Fibroblast of peridontal ligament (primary cell): ENCODE measurements around the gene UBL7.

Source experiments
- DNase-seq: peaks from one replicate; pipeline ENCODE4 v3.0.0-alpha.2; 2010; ENCODE audit errors: extremely low read depth

UBL7 gene

DNA sequence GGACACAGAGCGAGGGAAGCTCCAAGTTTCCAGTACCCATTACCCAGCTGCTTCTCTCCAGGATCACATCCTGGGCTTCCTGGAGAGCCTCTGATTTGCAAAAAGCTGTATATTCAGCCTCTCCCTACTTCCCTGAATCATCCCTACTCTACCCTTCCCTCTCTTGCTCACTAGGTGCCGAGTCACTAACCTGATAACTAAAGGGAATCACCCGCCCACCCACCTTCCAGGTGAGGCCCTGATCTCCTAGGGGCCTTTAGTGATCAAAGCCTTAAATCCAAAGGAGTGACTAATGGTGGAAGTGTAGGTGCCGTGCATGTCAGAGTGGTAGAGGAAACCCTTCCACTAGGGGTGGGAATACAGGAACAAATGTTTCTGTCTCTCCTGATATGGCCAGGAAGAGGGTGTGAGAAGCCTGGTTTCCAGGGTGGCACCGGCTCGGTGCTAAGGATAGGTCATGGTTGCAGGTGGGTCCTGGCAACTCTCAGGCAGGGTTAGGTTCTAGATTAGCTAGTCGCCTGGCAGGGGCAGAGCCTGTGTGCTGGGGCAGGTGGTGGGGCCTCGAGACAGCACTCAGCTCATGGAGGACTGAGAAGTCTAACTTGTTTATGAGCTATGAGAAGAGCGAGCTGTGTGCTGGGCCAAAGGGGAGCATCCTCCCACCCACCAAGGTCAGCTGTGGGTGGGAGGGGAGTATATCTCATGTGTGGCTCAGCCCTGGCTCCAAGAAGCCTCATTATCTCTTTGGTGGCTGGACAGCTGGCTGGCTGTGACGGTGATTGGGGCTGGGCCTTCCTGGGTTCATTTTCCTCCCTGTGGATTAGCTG lies 37.3 kb downstream of the UBL7 start:
- DNase-seq = no peak

DNA sequence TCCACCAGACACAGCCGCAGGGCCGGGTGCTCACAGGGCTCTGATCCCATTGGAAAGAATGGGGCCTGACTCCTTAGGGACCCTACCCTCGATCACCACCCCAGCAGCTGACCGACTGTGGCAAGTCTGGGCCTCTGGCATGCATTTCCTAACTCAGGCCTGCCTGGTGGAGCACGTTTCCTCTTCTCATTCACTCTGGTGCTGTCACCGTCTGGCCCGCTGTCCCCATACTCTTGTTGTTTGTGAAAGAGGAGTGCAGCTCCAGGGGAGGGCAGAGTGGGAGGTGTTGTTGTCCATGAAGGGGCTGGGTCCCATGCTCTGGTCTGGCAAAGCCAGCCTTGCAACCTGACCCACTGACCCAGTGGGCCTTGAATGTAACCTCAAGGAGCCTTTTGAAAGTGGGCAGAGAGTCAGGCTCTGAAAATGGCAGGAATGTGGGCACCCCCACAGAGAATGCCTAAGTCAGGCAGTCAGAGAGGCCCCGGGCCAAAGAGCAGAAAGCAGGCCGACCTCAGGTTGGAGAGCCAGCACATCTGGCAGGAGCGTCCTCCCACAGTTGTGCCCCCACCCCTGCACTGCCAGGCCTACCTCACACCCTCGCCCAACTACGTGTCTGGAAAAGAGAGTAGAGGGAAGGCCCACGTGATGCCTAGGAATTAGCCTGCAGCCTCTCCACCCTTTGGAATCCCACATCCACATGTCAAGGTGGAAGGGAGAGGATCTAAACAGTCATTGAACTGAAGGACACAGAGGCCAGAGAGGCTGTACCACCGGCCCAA lies 38.1 kb downstream of the UBL7 start:
- peak; percentile 71 for DNase-seq

DNA sequence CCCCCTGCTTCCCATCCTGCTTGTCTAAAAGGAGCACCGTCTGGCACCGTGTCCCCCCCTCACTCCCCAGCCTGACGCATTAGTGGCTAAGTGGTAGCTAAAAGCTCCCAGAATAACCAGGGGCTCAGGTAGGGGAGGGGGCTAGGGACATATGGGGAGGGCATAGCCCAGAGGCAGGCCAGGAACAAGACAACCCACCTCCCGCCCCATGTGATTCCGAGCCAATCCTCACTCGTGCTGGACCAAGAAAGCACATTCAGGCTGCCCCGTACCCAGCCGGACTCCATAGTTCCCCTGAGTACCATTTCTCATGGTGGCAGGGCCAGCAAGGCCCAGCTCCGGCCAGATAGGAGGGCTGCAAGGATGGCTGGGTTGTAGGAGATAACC lies 38.7 kb downstream of the UBL7 start:
- no peak for DNase-seq

DNA sequence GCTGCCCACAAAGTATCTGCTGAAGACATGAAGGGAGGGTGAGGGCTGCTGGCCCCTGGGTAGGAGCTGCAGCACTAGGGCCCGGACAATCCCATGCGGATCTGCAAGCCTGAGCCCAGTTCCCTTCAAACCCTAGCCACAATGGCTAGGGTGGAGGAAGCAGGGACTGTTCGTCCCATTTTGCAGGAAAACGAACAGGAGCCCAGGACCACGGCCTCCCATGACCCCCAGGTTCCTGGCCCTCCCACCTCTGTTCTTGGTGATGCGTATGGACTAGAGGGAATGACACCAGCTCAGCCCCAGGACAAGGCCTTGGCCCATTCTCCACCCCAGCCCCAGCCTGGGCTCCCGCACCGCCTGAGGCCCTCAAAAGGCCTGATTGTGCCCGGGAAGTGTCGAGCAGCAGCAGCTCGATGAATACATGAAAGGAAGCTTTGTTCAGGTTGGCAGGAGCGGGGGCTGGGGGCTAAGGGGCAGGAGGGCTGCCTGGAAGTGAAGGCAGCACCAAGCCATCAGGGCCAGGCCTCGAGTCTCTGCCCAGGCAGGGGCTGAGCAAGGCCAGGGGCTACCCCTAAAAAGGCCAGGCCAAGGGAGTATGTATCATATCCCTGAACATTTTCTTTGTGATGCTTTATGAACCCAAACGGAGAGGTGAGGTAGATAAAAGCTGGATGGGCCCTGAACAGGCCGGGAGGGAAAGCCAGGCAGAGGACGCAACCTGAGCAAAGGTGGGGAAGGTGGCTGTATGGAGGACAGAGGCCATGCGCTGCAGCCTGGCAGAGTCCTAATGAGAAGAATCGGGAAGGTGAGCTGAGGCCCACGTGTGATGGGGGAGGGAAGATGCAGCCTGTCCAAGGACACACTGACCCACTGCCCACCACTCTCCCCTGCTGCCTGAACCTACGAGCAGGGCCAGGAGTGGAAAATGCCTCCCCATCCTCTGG lies 39.4 kb downstream of the UBL7 start:
- no peak for DNase-seq

DNA sequence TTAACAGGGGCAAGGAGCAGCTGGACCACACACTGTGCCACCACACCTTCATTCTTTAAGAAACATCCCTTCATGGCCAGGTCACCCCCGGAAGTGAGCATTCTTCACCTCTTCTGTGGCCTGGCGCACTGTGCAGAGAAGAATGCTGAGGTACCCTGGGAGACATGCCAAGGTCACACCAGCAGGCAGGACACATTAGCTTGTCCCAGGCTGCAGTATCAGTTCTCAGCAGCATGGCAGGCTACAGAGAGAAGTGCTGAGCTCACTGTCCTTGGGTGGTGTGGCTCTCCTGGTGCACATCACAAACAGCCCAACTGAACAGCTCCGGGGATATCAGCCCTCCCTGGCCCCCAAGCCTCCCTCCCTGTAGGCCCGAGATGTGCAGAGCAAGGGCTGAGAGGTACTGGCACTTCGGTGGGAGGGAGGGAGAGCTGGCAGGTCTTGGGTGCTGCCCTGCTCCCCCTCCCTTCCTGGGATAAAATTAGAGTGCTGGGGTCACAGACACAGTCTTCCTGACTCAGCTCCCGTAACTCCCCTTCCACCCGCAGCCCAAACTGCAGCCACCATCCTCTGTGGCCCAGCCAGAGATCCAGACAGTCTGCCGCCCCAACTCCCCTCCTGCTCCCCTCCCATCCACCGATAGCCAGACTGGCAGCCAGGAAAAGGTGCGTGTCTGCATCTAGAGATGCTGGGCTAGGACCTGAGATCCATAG lies 40.6 kb downstream of the UBL7 start:
- DNase-seq = no peak

DNA sequence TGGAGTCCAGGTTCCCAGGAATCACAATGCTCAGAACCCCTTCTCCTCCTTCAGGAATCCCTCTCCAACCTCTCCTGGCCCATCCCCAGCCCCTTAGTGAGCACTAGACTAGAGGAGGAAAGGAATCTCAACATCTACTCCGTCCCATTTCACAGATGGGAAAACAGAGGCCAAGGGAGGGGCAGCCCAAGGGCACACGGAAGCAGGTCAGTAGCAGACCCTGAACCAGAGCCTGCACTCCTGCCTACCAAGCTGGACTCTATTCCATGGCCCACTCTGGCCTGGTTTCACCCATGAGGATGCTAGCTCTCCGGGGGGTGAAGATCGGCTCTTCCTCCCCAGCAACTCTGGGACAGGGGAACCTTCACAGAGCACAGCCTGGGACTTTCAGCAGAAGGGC lies 41.5 kb downstream of the UBL7 start:
- no peak for DNase-seq

DNA sequence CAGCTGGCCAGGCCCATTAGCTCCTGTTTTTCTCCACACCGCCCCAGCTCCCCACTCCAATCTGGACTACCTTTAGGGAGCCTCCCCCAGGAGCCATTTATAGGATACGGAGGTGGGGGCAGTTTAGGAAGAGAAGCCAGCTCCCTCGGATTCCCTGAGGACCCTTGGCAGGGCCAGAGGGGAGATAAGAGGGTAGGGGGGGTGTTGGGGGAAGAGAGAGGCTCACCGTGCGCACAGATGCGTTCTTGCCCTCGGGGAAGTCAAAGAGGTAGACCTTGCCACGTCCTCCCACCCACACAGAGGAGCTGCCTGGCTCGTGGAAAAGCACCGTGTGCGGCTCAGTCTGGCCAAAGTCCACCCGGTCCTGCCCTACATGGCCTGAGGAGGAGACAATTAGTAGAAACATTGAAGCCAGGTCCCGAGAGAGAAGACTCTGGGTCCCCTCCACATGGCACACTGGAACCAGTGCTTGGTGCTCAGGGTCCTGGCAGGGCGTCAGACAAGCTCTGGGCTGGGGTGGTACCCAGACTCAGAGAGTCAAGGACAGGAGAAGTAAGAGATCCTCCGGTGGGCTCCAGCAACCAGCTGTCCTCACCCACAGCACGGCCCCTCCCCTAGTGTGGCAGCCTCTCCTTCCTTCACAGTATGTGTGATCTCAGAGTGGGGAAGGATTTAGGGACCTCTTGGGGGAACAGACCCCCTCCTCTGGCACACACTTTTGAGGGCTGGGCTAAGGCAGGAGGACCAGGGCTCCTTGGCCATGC lies 42.2 kb downstream of the UBL7 start:
- no peak for DNase-seq

DNA sequence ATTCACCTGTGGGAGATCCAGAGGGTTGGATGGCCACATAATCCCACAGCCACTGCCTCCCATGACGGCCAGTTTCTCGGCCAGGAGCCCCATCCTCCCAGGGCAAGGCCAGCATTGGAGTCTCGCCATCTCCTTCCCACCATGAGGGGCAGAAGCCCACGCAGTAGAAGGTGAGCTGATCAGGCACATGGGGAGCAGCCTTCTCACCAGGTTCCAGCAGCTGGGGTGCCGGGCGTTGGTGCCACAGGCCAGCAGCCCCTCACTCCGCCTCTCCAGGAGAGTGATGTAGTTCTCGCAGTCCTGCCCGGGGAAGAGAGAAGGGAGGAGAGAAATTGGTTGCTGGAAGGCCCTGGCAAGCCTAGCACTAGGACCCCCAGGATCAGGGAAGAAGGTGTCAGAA lies 43.3 kb downstream of the UBL7 start:
- DNase-seq = no peak

DNA sequence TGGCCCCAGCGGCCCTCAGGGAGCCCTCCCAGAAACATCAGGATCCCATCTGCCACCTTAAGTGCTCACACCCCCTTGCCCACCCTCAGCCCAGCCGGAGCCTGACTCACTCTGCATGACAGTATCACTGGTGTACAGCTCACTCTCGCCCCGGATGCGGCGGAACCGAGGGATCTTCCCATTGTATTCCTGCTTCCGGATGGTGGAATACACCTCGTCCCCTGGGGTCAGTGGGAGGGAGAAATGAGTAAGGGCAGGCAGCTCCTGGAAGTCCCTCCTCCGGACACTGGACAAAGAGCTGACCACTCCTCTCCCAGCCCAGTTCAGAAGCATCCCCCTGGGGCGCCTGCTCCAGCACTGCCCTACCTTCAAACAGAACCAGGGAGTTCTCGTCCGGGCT lies 43.7 kb downstream of the UBL7 start:
- DNase-seq = peak; percentile 57

DNA sequence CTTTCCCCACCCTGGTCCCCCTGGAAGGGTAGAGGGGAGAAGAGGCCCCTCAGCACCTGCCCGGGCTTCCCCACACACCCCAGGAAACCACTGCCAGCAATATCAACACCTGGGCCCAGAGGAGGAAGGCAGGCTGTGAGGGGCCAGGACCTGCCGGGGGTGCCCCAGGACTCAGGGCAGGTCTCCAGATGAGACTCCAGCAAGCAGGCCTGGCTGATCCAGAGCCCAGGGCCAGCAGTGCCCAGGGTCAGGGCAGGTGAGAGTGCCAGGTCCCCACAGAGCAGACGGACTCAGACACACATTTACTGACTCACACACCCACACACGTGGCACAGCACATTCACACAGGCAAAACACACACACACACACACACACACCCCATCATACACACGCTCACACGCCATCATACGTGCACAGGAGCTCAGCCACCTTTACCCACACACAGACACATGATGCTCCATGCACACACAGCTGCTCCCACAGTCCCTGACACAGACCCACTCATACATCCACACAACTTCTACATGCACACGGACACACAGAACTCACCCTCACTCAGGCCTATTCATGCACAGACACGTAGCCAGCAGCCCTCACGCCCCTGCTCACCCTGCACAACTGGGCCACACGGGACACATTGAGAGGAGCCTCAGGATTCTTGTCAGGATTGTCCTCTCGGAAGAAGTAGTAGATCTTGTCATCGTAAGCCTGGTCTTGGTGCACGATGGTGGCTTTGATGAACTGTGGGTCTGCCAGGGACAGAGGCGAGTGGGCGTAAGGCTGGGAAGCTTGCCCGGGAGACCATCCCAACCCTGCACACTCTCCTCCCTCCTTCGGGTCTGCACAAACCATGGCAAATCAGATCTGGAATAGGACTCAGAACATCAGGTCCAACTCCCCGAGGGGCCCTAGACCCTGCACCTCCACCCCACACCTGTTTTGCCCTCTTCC lies 44.7 kb downstream of the UBL7 start:
- DNase-seq = no peak

DNA sequence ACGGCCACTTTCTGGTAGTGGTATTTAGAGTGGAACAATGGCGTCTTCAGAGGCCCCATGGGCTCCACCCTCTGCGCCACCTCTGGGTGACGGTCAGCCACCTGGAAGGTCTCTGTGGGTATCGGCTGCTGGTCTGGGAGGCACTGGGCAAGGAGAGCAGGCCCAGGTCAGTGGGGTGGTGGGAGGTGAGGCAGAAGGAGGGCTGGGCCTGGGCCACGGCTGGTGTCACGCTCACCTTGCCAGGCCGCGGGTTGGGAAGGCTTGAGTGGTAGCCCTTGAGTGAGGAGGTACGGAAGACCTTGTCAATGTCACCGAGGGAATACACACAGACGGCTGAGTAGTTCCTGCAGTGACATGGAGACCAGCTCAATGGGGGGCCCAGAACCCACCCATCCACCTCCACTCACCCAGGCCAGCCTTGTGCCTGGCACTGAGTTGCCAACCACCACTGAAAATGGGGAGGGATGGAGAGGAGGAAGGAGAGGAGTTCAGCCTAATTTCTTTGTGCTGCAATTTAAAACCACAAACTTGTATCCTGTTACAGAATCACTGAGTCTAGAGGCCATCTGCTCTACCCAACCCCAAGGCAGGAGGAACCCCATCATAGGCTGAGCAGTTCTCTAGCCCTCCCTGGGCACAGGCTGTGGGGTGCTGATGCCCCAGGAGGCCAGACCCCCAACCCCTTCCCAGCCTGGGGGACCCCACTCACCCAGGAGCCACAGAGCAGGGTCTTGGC lies 46.2 kb downstream of the UBL7 start:
- DNase-seq = peak; percentile 39

DNA sequence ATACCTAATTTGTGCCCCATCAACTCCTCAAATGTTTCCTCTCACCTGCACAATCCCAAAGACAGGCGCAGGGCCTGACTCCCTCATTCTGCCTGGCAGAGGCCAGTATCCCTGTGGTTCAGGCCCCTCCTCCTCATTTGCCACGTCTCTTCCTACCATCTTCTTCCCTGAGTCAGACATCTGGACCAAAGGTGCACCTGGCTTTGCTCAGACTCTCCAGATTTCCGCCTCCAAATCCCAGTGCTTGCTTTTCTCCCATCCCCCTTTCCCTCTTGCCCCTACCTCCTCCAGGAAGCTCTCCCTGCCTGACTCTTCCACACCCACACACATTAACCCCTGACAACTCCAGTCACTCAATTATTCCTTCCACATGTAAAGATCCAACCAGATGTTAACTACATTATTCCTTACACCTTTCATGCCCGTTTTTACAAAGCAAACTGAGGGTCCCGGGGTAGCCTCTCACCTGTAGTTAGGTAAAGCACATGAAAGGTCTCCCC lies 46.8 kb downstream of the UBL7 start:
- no peak for DNase-seq

DNA sequence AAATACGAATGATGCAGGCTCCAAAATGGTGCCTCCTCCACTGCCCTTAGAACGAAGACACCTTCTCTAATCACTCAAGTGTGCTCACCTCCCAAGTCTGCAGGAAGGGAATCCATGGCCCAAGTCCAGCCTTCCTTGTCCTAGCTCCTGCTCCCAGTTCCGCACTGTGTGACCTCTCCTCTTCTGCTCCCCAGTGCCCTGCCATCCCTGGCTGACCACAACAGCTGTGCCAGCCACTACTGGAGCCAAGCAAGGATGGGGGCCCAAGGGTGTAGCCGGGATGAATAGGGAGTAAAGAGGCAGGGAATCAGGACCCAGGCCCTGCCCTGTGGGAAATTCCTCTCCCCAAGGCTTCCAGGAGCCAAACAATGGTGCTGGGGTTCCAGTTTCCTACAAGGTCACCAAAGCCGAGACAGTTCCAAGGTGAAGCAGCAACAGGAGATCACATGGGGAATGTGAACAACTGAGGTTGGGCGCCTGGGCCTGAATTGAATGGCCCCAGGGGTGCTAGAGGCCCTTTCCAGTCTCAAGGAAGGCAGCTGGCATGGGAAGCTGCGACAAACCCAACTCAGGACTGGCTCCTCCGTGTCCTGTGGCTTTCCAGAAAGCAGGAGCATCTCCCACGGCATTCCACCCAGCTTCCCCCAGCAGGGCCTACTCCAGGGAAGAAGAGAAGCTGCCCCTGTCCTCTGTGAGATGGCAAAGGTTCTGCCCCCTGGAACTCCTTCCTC lies 47.4 kb downstream of the UBL7 start:
- DNase-seq = no peak

DNA sequence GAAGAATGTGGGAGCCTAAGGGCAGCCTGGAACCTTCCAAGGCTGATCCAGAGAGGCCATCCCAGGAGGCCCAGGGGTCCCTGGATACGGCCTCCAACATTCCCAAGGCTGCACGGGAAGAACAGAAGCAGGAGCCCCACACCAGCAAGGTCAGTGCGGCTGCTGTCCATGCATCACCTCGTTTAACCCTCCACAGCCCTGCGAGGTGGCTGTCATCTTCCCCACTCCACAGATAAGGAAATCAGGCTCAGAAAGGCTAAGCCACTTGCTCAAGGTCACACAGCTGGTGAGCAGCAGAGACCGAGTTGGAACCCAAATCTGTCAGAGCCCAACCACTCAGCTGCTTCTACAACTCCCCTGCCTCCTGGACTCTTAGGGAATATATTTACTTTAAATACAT lies 48.8 kb downstream of the UBL7 start:
- DNase-seq = no peak

DNA sequence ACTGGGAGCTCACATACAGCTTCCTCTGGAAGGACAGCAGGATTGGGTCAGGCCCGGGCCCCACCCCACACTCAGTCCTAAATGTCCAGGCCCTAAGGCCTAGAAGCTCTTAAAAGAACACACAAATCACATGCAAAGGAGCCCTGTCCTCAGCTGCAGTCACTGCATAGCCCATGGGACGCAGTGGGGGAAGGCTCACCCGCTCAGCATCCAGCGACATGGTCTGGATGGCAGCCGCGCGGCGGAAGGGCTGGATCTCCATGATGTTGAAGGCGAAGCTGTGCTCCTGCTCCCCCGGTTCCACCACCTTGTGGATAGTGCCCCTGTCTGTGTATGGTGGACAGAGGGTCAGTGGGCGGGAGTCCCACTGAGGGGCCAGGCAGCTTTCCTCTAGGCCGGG lies 49.3 kb downstream of the UBL7 start:
- DNase-seq = no peak

DNA sequence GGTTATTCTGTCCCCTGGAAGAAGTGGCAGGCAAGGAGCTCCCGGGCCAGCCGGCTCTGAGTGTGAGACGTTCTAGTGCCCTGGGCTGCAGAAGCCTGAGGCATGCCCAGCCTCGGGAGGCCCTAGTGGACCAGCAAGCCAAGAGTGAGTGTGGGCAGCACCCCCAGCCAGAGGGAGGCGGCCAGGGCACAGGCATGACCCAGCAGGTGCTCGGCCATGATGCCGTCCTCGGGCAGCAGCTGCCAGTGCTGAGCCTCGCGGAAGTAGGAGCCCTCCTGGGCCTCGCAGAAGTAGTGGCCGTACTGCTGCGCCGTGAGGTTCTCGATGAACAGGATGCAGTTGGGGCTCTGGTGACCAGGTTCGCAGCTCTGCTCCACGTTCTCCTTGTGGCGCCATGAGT lies 50.5 kb downstream of the UBL7 start:
- no peak for DNase-seq

DNA sequence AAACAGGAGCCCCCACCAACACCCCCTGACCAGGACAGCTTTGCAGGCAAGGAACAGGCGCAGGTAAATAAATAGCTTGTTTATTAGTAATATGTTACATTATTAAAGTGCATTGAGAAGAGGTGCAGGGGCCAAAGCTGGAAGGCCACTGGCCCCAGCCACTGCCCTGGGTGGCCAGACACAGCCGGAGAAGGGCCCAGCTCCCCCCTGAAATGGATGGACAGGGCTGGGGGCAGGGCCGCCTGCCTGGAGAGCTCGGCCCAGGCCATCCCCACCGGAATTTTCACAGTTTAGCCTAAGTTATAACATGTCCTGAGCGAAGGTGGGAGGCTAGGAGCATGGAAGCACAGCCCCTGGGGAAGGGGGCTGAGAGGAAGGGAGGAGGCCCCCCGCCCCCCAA lies 51.7 kb downstream of the UBL7 start:
- no peak for DNase-seq

DNA sequence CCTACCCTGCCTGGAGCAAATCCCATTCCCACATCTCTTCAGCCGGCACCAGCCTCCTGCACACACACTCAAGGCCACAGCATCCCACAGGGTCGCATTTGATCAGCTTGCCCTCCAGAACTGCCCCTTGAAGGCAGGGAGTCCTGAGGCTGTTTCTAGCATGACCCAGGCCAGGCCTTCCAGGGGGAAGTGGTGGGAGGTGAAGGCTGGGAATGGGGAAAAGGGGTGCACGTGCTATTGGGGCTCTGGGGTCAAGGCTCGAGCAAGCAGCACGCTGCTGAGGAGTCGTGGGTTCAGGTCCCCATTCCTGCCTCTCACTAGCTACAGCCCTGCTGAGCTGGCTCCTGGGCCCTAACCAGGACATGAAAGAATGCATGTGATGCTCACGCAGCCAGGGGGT lies 52.1 kb downstream of the UBL7 start:
- DNase-seq = no peak
